ENCODE data around the gene SECISBP2. TPM values are rescaled to one million over a fixed set of nuclear protein-coding genes. Genes with fewer than 3 reads are reported as not detected.

The SECISBP2 gene
- total and polyA plus RNA-seq, 2 of the 13 experiments (the other 11 are each of a cell fraction or from before 2014, with no cell fraction given): 32.4 to 38.0 TPM

DNA sequence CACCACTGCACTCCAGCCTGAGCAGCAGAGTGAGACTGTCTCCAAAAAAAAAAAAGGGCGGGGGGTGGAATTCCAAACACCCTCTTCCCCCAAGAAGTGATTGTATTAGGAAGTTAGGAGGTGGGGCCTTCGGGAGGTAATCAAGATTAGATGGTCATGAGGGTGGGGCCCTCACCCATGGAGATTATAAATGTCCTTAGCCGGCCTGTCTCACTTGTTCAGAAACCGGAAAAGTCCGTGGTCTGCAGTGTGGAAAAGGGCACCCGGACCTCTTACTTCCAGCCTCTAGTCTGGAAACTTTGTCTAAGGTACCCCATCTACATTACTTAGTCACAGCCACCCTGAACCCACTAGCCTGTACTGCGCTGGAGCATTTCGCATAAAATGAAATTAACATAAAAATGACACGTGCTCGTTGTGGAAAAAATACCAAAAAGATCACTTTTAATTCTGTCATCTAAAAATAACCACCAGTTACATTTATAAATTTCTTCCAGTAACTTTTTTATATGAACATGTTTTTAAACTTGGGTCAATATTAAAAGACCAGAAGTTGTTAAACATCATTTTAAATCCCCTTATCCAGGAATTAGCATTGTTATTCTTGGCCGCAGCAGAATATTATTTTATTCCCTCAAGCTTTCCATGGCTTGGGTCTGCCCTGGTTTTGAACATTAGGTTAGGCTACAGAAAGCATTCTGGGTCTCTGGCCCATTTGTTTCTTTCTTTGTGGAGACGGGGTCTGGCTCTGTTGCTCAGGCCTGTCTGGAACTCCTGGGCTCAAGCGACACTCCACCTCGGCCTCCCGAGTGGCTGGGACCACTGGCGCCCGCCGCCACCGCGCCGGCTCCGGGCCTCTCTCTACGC lies 8.5 kb upstream of the SECISBP2 start (continued):
- TF ChIP-seq, protein P1, sequence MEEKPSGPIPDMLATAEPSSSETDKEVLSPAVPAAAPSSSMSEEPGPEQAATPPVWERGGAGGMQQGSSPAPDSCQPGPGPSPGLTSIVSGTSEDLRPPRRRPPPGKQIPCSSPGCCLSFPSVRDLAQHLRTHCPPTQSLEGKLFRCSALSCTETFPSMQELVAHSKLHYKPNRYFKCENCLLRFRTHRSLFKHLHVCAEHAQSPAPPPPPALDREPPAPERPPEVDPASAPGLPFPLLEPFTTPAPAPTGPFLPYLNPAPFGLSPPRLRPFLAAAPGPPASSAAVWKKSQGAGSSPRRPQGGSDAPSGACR (CRISPR knock-in tag; IDR thresholded peaks at IDR 0.05): 0 out of 2 replicates have a peak, but pooled peaks have one; percentile 7
- TF ChIP-seq, protein P2, sequence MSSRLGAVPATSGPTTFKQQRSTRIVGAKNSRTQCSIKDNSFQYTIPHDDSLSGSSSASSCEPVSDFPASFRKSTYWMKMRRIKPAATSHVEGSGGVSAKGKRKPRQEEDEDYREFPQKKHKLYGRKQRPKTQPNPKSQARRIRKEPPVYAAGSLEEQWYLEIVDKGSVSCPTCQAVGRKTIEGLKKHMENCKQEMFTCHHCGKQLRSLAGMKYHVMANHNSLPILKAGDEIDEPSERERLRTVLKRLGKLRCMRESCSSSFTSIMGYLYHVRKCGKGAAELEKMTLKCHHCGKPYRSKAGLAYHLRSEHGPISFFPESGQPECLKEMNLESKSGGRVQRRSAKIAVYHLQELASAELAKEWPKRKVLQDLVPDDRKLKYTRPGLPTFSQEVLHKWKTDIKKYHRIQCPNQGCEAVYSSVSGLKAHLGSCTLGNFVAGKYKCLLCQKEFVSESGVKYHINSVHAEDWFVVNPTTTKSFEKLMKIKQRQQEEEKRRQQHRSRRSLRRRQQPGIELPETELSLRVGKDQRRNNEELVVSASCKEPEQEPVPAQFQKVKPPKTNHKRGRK (CRISPR knock-in tag; IDR thresholded peaks at IDR 0.05): no peak
- TF ChIP-seq POLR2A (IDR thresholded peaks at IDR 0.05; ENCODE audit: insufficient read depth in 1 of 2, low read depth in 2 of 2, low read length in 2 of 2): peak; percentile 24 to 43; a peak in 1 of 4 replicates
- TF ChIP-seq BCL6 (CRISPR knock-in tag; IDR thresholded peaks at IDR 0.05): no peak
- TF ChIP-seq KMT2A (CRISPR knock-in tag; IDR thresholded peaks at IDR 0.05): no peak
- TF ChIP-seq ZNF562 (CRISPR knock-in tag; IDR thresholded peaks at IDR 0.05; ENCODE audit: borderline replicate concordance): no peak
- TF ChIP-seq TGIF2 (CRISPR knock-in tag; IDR thresholded peaks at IDR 0.05): no peak
- TF ChIP-seq, protein P3, sequence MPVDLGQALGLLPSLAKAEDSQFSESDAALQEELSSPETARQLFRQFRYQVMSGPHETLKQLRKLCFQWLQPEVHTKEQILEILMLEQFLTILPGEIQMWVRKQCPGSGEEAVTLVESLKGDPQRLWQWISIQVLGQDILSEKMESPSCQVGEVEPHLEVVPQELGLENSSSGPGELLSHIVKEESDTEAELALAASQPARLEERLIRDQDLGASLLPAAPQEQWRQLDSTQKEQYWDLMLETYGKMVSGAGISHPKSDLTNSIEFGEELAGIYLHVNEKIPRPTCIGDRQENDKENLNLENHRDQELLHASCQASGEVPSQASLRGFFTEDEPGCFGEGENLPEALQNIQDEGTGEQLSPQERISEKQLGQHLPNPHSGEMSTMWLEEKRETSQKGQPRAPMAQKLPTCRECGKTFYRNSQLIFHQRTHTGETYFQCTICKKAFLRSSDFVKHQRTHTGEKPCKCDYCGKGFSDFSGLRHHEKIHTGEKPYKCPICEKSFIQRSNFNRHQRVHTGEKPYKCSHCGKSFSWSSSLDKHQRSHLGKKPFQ (CRISPR knock-in tag; IDR thresholded peaks at IDR 0.05; ENCODE audit: insufficient replicate concordance): peak; percentile 83
- TF ChIP-seq, protein P4, sequence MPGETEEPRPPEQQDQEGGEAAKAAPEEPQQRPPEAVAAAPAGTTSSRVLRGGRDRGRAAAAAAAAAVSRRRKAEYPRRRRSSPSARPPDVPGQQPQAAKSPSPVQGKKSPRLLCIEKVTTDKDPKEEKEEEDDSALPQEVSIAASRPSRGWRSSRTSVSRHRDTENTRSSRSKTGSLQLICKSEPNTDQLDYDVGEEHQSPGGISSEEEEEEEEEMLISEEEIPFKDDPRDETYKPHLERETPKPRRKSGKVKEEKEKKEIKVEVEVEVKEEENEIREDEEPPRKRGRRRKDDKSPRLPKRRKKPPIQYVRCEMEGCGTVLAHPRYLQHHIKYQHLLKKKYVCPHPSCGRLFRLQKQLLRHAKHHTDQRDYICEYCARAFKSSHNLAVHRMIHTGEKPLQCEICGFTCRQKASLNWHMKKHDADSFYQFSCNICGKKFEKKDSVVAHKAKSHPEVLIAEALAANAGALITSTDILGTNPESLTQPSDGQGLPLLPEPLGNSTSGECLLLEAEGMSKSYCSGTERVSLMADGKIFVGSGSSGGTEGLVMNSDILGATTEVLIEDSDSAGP (CRISPR knock-in tag; IDR thresholded peaks at IDR 0.05; ENCODE audit: borderline replicate concordance): no peak
- no peak for TF ChIP-seq ZZZ3 (CRISPR knock-in tag; IDR thresholded peaks at IDR 0.05; ENCODE audit: borderline replicate concordance)
- TF ChIP-seq SALL1 (CRISPR knock-in tag; IDR thresholded peaks at IDR 0.05): no peak
- TF ChIP-seq, protein P5, sequence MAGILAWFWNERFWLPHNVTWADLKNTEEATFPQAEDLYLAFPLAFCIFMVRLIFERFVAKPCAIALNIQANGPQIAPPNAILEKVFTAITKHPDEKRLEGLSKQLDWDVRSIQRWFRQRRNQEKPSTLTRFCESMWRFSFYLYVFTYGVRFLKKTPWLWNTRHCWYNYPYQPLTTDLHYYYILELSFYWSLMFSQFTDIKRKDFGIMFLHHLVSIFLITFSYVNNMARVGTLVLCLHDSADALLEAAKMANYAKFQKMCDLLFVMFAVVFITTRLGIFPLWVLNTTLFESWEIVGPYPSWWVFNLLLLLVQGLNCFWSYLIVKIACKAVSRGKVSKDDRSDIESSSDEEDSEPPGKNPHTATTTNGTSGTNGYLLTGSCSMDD (CRISPR knock-in tag; IDR thresholded peaks at IDR 0.05): no peak
- TF ChIP-seq TBL1XR1 (IDR thresholded peaks at IDR 0.05; ENCODE audit: borderline replicate concordance, low read length, partially characterized antibody): no peak
- no peak for TF ChIP-seq PCBP2 (optimal IDR thresholded peaks at IDR 0.05; ENCODE audit: low read depth, low read length, poor library complexity, severe bottlenecking)
- TF ChIP-seq ZNF816 (CRISPR knock-in tag; IDR thresholded peaks at IDR 0.05; ENCODE audit: borderline replicate concordance): 0 out of 2 replicates have a peak, but pooled peaks have one; percentile 65
- no peak for TF ChIP-seq SAP130 (CRISPR knock-in tag; IDR thresholded peaks at IDR 0.05; ENCODE audit: low read depth)
- no peak for TF ChIP-seq TRIM24 (CRISPR knock-in tag; IDR thresholded peaks at IDR 0.05)
- TF ChIP-seq ZNF143 (CRISPR knock-in tag; IDR thresholded peaks at IDR 0.05): no peak
- TF ChIP-seq FIP1L1 (IDR thresholded peaks at IDR 0.05; ENCODE audit: borderline replicate concordance, insufficient read depth, low read depth, low read length): no peak
- TF ChIP-seq, protein P6, sequence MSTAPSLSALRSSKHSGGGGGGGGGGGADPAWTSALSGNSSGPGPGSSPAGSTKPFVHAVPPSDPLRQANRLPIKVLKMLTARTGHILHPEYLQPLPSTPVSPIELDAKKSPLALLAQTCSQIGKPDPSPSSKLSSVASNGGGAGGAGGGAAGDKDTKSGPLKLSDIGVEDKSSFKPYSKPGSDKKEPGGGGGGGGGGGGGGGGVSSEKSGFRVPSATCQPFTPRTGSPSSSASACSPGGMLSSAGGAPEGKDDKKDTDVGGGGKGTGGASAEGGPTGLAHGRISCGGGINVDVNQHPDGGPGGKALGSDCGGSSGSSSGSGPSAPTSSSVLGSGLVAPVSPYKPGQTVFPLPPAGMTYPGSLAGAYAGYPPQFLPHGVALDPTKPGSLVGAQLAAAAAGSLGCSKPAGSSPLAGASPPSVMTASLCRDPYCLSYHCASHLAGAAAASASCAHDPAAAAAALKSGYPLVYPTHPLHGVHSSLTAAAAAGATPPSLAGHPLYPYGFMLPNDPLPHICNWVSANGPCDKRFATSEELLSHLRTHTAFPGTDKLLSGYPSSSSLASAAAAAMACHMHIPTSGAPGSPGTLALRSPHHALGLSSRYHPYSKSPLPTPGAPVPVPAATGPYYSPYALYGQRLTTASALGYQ (CRISPR knock-in tag; IDR thresholded peaks at IDR 0.05): no peak
